HepG2 (cell line): ENCODE measurements around the gene TLX3. TPM values are rescaled to one million over a fixed set of nuclear protein-coding genes. Genes with fewer than 3 reads are reported as not detected.

Source experiments
- ATAC-seq: fragments of 200-7000 bp; cut with Tn5 transposase; 3 replicates; pipeline ENCODE4 v1.9.1; 2020; ENCODE audit warnings: mild to moderate bottlenecking, moderate library complexity
- BruUV-seq: library from RNA; stranded (reverse); fragments of 400-500 nt; replicated peaks from 2 replicates; lab custom pipeline; 2021; lab: Mats Ljungman, UMichigan
- CTCF ChIA-PET: fragments of 300-600 bp; formaldehyde crosslinking; extraction: SDS; loops from one replicate; lab custom pipeline; 2021; ENCODE audit warnings: low total read pairs, inconsistent platforms, low intra/inter-chr PET ratio; lab: Yijun Ruan, JAX
- POLR2A ChIA-PET: fragments of 350-600 bp; sonication (Branson Sonifier 250); formaldehyde crosslinking; loops from one replicate; lab custom pipeline; 2020; ENCODE audit warnings: antibody characterized with exemption, inconsistent platforms; lab: Yijun Ruan, JAX
- DNase-seq: peaks from one replicate; pipeline ENCODE4 v3.0.0-alpha.2; 2015; ENCODE audit warnings: low spot score
- FAIRE-seq: peaks from 3 replicates; lab custom pipeline; 2011; peaks lifted over from hg19 to GRCh38; lab: Jason Lieb, UNC
- H2AFZ ChIP-seq: one replicate; pipeline ENCODE4 v1.6.1; 2011; ENCODE audit warnings: low read length, inconsistent platforms
- H3K27ac ChIP-seq: fragments of 300-600 bp; 3 replicates; pipeline ENCODE4 v1.8.0; 2011; ENCODE audit warnings: mixed run types, mild to moderate bottlenecking, mixed read lengths, low read length, inconsistent platforms; ENCODE audit not compliant: insufficient read depth; ENCODE audit errors: extremely low read length
- H3K27me3 ChIP-seq, 2 experiments: fragments of 200-600 bp in 1 of 2; 2 replicates in 1 of 2; 3 replicates in 1 of 2; pipeline versions ENCODE4 v1.6.0 to v1.8.0; 2011; ENCODE audit warnings: low read length in 2 of 2, mild to moderate bottlenecking in 2 of 2, moderate library complexity in 2 of 2, inconsistent platforms in 1 of 2; ENCODE audit not compliant: insufficient read depth in 2 of 2, control insufficient read depth in 1 of 2
- H3K36me3 ChIP-seq, 2 experiments: fragments of 200-600 bp in 1 of 2; replicated peaks in 1 of 2; 2 replicates in 1 of 2; 3 replicates in 1 of 2; pipeline versions ENCODE4 v1.5.1 to v1.8.0; 2011; ENCODE audit warnings: low read length in 2 of 2, inconsistent platforms in 1 of 2; ENCODE audit not compliant: insufficient read depth in 2 of 2, control insufficient read depth in 1 of 2
- H3K4me1 ChIP-seq: 2 replicates; pipeline ENCODE4 v1.5.1; 2012; ENCODE audit warnings: low read length, inconsistent platforms; ENCODE audit not compliant: insufficient read depth
- H3K4me2 ChIP-seq: 2 replicates; pipeline ENCODE4 v1.6.0; 2011; ENCODE audit warnings: low read depth, low read length, inconsistent platforms
- H3K4me3 ChIP-seq, 3 experiments: fragments of 200-600 bp in 1 of 3; sonication (generic), shearing (Covaris generic) in 1 of 3; replicated peaks in 1 of 3; 2 replicates each; pipeline ENCODE4 v1.5.1; 2011 to 2016; ENCODE audit warnings: low read length in 3 of 3, inconsistent platforms in 2 of 3, low read depth in 2 of 3, mild to moderate bottlenecking in 2 of 3, control low read depth in 1 of 3, mixed read lengths in 1 of 3; ENCODE audit not compliant: insufficient read depth in 1 of 3
- H3K79me2 ChIP-seq: one replicate; pipeline ENCODE4 v1.6.1; 2011; ENCODE audit warnings: low read length, inconsistent platforms; ENCODE audit not compliant: insufficient read depth
- H3K9ac ChIP-seq: 2 replicates; pipeline ENCODE4 v1.6.0; 2011; ENCODE audit warnings: mild to moderate bottlenecking, low read depth, low read length, inconsistent platforms; ENCODE audit not compliant: insufficient read depth
- H3K9me3 ChIP-seq: 2 replicates; pipeline ENCODE4 v1.5.1; 2012; ENCODE audit warnings: mild to moderate bottlenecking, low read length
- H4K20me1 ChIP-seq: 2 replicates; pipeline ENCODE4 v1.6.0; 2011; ENCODE audit warnings: inconsistent platforms, mild to moderate bottlenecking, low read length, moderate library complexity; ENCODE audit not compliant: insufficient read depth
- DMTF1 ChIP-seq: sonication (generic); formaldehyde crosslinking; IDR thresholded peaks from 2 replicates; pipeline ENCODE4 v1.4.0; 2020; ENCODE audit warnings: mild to moderate bottlenecking, missing genetic modification reagents
- FOXK2 ChIP-seq: fragments of 450-650 bp; IDR thresholded peaks from 2 replicates; pipeline ENCODE4 v1.6.1; 2016
- HNF4G ChIP-seq, 2 experiments: sonication (generic) in 1 of 2; formaldehyde crosslinking in 1 of 2; IDR thresholded peaks; 2 replicates each; pipeline versions ENCODE4 v1.4.0 to v1.6.1; 2011 to 2020; ENCODE audit warnings: borderline replicate concordance in 2 of 2, low read depth in 2 of 2, mild to moderate bottlenecking in 2 of 2, low read length in 1 of 2, missing genetic modification reagents in 1 of 2, moderate library complexity in 1 of 2
- HNRNPL ChIP-seq: fragments of 200-400 bp; formaldehyde crosslinking; IDR thresholded peaks from 2 replicates; pipeline ENCODE4 v1.6.1; 2017; ENCODE audit warnings: mild to moderate bottlenecking, low read depth, low read length
- ISL2 ChIP-seq: sonication (generic); formaldehyde crosslinking; IDR thresholded peaks from 2 replicates; pipeline ENCODE4 v1.5.0; 2020; ENCODE audit warnings: missing genetic modification reagents
- JARID2 ChIP-seq: sonication (generic); formaldehyde crosslinking; IDR thresholded peaks from 2 replicates; pipeline ENCODE4 v1.8.1; 2023; ENCODE audit warnings: missing genetic modification reagents, inconsistent platforms; ENCODE audit not compliant: insufficient replicate concordance
- PHF5A ChIP-seq: IDR thresholded peaks from one replicate; pipeline ENCODE4 v1.6.1; 2018; ENCODE audit warnings: low read depth, missing genetic modification reagents; ENCODE audit not compliant: unreplicated experiment
- RBAK ChIP-seq: sonication (generic); formaldehyde crosslinking; IDR thresholded peaks from 2 replicates; pipeline ENCODE4 v1.5.1; 2020; ENCODE audit warnings: mild to moderate bottlenecking, missing genetic modification reagents
- U2AF2 ChIP-seq: fragments of 200-400 bp; formaldehyde crosslinking; IDR thresholded peaks from 2 replicates; pipeline ENCODE4 v1.6.1; 2017; ENCODE audit warnings: low read depth, mild to moderate bottlenecking, low read length
- ZBTB20 ChIP-seq: sonication (generic); formaldehyde crosslinking; IDR thresholded peaks from 2 replicates; pipeline ENCODE4 v1.8.1; 2023; ENCODE audit warnings: missing genetic modification reagents, low read depth, mild to moderate bottlenecking, borderline replicate concordance
- ZMYM3 ChIP-seq: sonication (generic); formaldehyde crosslinking; IDR thresholded peaks from 2 replicates; pipeline ENCODE4 v1.5.1; 2020; ENCODE audit warnings: mild to moderate bottlenecking, missing genetic modification reagents
- ZNF101 ChIP-seq: sonication (generic); formaldehyde crosslinking; IDR thresholded peaks from 2 replicates; pipeline ENCODE4 v1.4.0; 2020; ENCODE audit warnings: mild to moderate bottlenecking, low read depth, missing genetic modification reagents, borderline replicate concordance
- ZNF33B ChIP-seq: sonication (generic); formaldehyde crosslinking; IDR thresholded peaks from 2 replicates; pipeline ENCODE4 v1.5.1; 2020; ENCODE audit warnings: mild to moderate bottlenecking, missing genetic modification reagents
- ZNF746 ChIP-seq: sonication (generic); formaldehyde crosslinking; IDR thresholded peaks from 2 replicates; pipeline ENCODE4 v1.8.0; 2022; ENCODE audit warnings: mild to moderate bottlenecking, missing genetic modification reagents
- ZNF781 ChIP-seq: sonication (generic); formaldehyde crosslinking; IDR thresholded peaks from 2 replicates; pipeline ENCODE4 v1.5.1; 2020; ENCODE audit warnings: borderline replicate concordance, mild to moderate bottlenecking, missing genetic modification reagents; ENCODE audit errors: not compliant biosample characterization
- ZNF839 ChIP-seq: sonication (generic); formaldehyde crosslinking; IDR thresholded peaks from 2 replicates; pipeline ENCODE4 v1.4.0; 2020; ENCODE audit warnings: missing genetic modification reagents, mild to moderate bottlenecking, borderline replicate concordance
- WGBS: methylation state at CpG from one replicate; pipeline ENCODE4 v1.1.6; 2017; ENCODE audit warnings: low lambda C conversion rate; 5-methylcytosine and 5-hydroxymethylcytosine counted together
- in situ Hi-C: cut with HindIII; loops from 2 replicates; pipeline ENCODE4 v1.10.0; 2017; ENCODE audit warnings: low pct_unique_long_range_greater_than_20kb; ENCODE audit not compliant: extremely low pct_ligation_motif_present
- intact Hi-C: fragments of 100-400 bp; cut with micrococcal nuclease; formaldehyde crosslinking; loops from one replicate; pipeline ENCODE4 v1.10.0; 2022; ENCODE audit not compliant: unreplicated experiment
- polyA plus RNA-seq, 8 experiments: library from polyadenylated mRNA; depleted of rRNA in 3 of 8; stranded (reverse) in 7 of 8; unstranded in 1 of 8; fragments of >200 nt; fragmentation: Illumina TruSeq in 4 of 8; extraction: Trizol in 4 of 8; gene quantifications; 2 replicates each; pipeline versions ENCODE4 v1.2.1 to v1.2.3, GENCODE V29; 2011 to 2016; ENCODE audit warnings: low read depth in 4 of 8, missing spikeins in 1 of 8, mixed read lengths in 1 of 8; ENCODE audit not compliant: insufficient read depth in 1 of 8
- total RNA-seq, 5 experiments: library from RNA; depleted of rRNA; stranded (reverse); fragments of >200 nt; fragmentation: Illumina TruSeq; extraction: Trizol; gene quantifications; 2 replicates each; pipeline ENCODE4 v1.2.3, GENCODE V29; 2016; ENCODE audit warnings: low read depth in 1 of 5
- TF ChIP-seq, protein P1 (sequence below): sonication (generic); formaldehyde crosslinking; IDR thresholded peaks from 2 replicates; pipeline ENCODE4 v1.4.0; 2020; ENCODE audit warnings: missing genetic modification reagents

The TLX3 gene
- total and polyA plus RNA-seq, 2 of the 13 experiments (the other 11 are each of a cell fraction or from before 2014, with no cell fraction given): not detected

DNA sequence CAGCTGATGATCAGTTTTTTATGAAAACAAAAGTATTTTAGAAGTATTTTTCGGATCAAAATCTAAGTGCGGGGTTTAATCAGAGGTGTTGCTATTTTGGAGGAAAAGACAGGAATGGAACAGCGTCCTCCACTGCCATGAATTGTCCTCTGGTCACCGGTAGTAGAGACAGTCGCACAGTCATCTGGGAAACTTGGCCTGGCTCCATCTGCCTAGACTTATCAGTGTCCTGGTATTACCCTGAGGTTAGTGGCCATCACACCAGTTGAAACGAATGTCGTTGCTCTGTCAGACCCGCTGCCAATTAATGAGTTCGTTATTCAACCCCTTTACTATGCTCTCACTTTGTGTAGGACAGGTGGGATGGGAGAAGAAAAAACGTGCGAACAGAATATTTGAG lies 8.2 kb downstream of the TLX3 start (continued):
- no peak for TF ChIP-seq HNRNPL
- TF ChIP-seq ZNF101 (CRISPR knock-in tag): no peak
- TF ChIP-seq ZNF839: no peak
- no peak for TF ChIP-seq ISL2 (CRISPR knock-in tag)
- TF ChIP-seq DMTF1 (CRISPR knock-in tag): no peak
- TF ChIP-seq FOXK2: no peak
- no peak for TF ChIP-seq JARID2 (CRISPR knock-in tag)
- TF ChIP-seq, all 625 proteins: peak for 0

GRCh38 chr5:171318026-171318425 lies 9.0 kb downstream of the TLX3 start:
- in situ Hi-C loops (no loop called here), intact Hi-C loops (no loop called here)
- POLR2A ChIA-PET: no interaction called here
- no TSS peak for BruUV-seq
- CTCF ChIA-PET: no interaction called here
- H3K9me3 ChIP-seq: no peaks in the 10 kb centered on the region
- ATAC-seq: no peak
- H3K4me3 ChIP-seq: no peak overlapping the region
- no peaks in the 10 kb centered on the region for H3K4me1 ChIP-seq
- H3K27me3 ChIP-seq: peaks cover 2 to 62% of the 10 kb centered on the region in 2 experiments; a peak in 4 of 5 replicates
- TF ChIP-seq, protein P1, sequence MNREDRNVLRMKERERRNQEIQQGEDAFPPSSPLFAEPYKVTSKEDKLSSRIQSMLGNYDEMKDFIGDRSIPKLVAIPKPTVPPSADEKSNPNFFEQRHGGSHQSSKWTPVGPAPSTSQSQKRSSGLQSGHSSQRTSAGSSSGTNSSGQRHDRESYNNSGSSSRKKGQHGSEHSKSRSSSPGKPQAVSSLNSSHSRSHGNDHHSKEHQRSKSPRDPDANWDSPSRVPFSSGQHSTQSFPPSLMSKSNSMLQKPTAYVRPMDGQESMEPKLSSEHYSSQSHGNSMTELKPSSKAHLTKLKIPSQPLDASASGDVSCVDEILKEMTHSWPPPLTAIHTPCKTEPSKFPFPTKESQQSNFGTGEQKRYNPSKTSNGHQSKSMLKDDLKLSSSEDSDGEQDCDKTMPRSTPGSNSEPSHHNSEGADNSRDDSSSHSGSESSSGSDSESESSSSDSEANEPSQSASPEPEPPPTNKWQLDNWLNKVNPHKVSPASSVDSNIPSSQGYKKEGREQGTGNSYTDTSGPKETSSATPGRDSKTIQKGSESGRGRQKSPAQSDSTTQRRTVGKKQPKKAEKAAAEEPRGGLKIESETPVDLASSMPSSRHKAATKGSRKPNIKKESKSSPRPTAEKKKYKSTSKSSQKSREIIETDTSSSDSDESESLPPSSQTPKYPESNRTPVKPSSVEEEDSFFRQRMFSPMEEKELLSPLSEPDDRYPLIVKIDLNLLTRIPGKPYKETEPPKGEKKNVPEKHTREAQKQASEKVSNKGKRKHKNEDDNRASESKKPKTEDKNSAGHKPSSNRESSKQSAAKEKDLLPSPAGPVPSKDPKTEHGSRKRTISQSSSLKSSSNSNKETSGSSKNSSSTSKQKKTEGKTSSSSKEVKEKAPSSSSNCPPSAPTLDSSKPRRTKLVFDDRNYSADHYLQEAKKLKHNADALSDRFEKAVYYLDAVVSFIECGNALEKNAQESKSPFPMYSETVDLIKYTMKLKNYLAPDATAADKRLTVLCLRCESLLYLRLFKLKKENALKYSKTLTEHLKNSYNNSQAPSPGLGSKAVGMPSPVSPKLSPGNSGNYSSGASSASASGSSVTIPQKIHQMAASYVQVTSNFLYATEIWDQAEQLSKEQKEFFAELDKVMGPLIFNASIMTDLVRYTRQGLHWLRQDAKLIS (CRISPR knock-in tag): no peak
- no peak for TF ChIP-seq ZMYM3 (CRISPR knock-in tag)
- TF ChIP-seq U2AF2: no peak
- no peak for TF ChIP-seq ZNF781 (CRISPR knock-in tag)
- TF ChIP-seq HNF4G (IDR thresholded peaks at IDR 0.05; ENCODE audit: borderline replicate concordance, low read depth, low read length): no peak
- no peak for TF ChIP-seq HNF4G (CRISPR knock-in tag; IDR thresholded peaks at IDR 0.05; ENCODE audit: borderline replicate concordance, low read depth)
- no peak for TF ChIP-seq ZNF746
- no peak for TF ChIP-seq ZNF33B (CRISPR knock-in tag)
- TF ChIP-seq ZBTB20 (CRISPR knock-in tag): no peak
- no peak for TF ChIP-seq PHF5A (CRISPR knock-in tag)
- TF ChIP-seq RBAK (CRISPR knock-in tag): no peak
- H3K36me3 ChIP-seq: no peaks in the 10 kb centered on the region
- H4K20me1 ChIP-seq: no peaks in the 10 kb centered on the region
- DNase-seq: no peak
- no peaks in the 10 kb centered on the region for H3K79me2 ChIP-seq
- no peak overlapping the region for H3K4me2 ChIP-seq
- FAIRE-seq: no peak
- H2AFZ ChIP-seq: no peak overlapping the region
- 0% methylated on average over 6 of the region's 9 CpGs for WGBS
- no peak overlapping the region for H3K9ac ChIP-seq
- no peak overlapping the region for H3K27ac ChIP-seq
